GM21576 (cell line): ENCODE results near the gene ASPHD1.
"Not testable (repeated sequence)": the region's sequence is repeated elsewhere in the genome, so short reads cannot be mapped to it uniquely, and the experiment has no call there.

ENCODE experiments used
- ATAC-seq: cut with Tn5 transposase; IDR thresholded peaks from one replicate; pipeline ENCODE4 v1.9.1; 2021; ENCODE audit warnings: mild to moderate bottlenecking, moderate library complexity; ENCODE audit not compliant: unreplicated experiment

The ASPHD1 gene

GRCh38 chr16:29876594-29877249, 23.6 kb upstream of the ASPHD1 start:
- no peak for ATAC-seq

- no peak for ATAC-seq
Measured at GRCh38 chr16:29877266-29877961, 22.9 kb upstream of the ASPHD1 start.

GRCh38 chr16:29878172-29878571, 22.1 kb upstream of the ASPHD1 start:
- no peak for ATAC-seq

GRCh38 chr16:29881050-29881449, 19.2 kb upstream of the ASPHD1 start:
- no peak for ATAC-seq

GRCh38 chr16:29883987-29884386, 16.3 kb upstream of the ASPHD1 start:
- ATAC-seq = no peak

GRCh38 chr16:29889372-29889771, 10.9 kb upstream of the ASPHD1 start:
- ATAC-seq = not testable (repeated sequence)

- ATAC-seq = no peak
Measured at GRCh38 chr16:29891525-29892457, 8.5 kb upstream of the ASPHD1 start.

GRCh38 chr16:29892458-29892813, 7.9 kb upstream of the ASPHD1 start:
- no peak for ATAC-seq

GRCh38 chr16:29893553-29893952, 6.7 kb upstream of the ASPHD1 start:
- ATAC-seq = no peak

- no peak for ATAC-seq
Measured at GRCh38 chr16:29894352-29894751, 5.9 kb upstream of the ASPHD1 start.

GRCh38 chr16:29896841-29897240, 3.4 kb upstream of the ASPHD1 start:
- no peak for ATAC-seq

GRCh38 chr16:29897333-29897732, 3.0 kb upstream of the ASPHD1 start:
- no peak for ATAC-seq

GRCh38 chr16:29898135-29898803, 2.0 kb upstream of the ASPHD1 start:
- ATAC-seq = no peak

GRCh38 chr16:29898804-29899515, 1.3 kb upstream of the ASPHD1 start:
- no peak for ATAC-seq

GRCh38 chr16:29899516-29900101, 679 bp upstream of the ASPHD1 start, which contains the start of gene SEZ6L2:
Gene SEZ6L2, minus strand, starts transcription at chr16:29899550. Its CDS starts 531 bp downstream, at chr16:29899019.
- peak; percentile 50 for ATAC-seq

- no peak for ATAC-seq
Measured at GRCh38 chr16:29900888-29901606, 759 bp downstream of the ASPHD1 start.

GRCh38 chr16:29901607-29901945, 1.3 kb downstream of the ASPHD1 start:
- no peak for ATAC-seq

GRCh38 chr16:29903590-29903989, 3.3 kb downstream of the ASPHD1 start:
- no peak for ATAC-seq

GRCh38 chr16:29904947-29905346, 4.7 kb downstream of the ASPHD1 start:
- ATAC-seq = no peak
